Measurements from ENCODE around the gene NINL. TPM values are rescaled to one million over a fixed set of nuclear protein-coding genes. Genes with fewer than 3 reads are reported as not detected.

NINL gene
- polyA plus RNA-seq, 1 of the 3 experiments (the other 2 are of a cell fraction) = 22.5 TPM

GRCh38 chr20:25514195-25514594, 71.1 kb downstream of the NINL start (continued):
- no peak for TF ChIP-seq REST (IDR thresholded peaks at IDR 0.05; ENCODE audit: low read depth, low read length)
- no peak for TF ChIP-seq RFX5 (IDR thresholded peaks at IDR 0.05; ENCODE audit: low read length)
- TF ChIP-seq ZBTB33 (IDR thresholded peaks at IDR 0.05; ENCODE audit: borderline replicate concordance, low read depth) = no peak

GRCh38 chr20:25512709-25513108, 72.6 kb downstream of the NINL start:
- Histone ChIP-seq H4K20me1 (ENCODE audit: insufficient read depth) (no peaks in the 10 kb centered on the region), H2AFZ (ENCODE audit: low read depth) (no peak overlapping the region), H3K9me3 (peaks cover 5% of the 10 kb centered on the region; the same call in 1 of the 2 replicates), H3K4me2 (no peak overlapping the region), H3K4me1 (ENCODE audit: control insufficient read depth in 1 of 2, insufficient read depth in 2 of 2, low read depth in 1 of 2, low read length in 1 of 2) (peaks cover 0 to 10% of the 10 kb centered on the region in 2 experiments; a peak in 1 of 4 replicates), H3K4me3 (ENCODE audit: low read depth in 2 of 2, low read length in 1 of 2) (no peak overlapping the region), H3F3A (replicated peaks; ENCODE audit: insufficient read depth) (no peaks in the 10 kb centered on the region), H3K36me3 (replicated peaks in 1 of 2; ENCODE audit: control insufficient read depth in 1 of 2, insufficient read depth in 2 of 2, low read length in 1 of 2) (peaks cover 55 to 64% of the 10 kb centered on the region in 2 experiments), H3K27me3 (ENCODE audit: insufficient read depth) (no peaks in the 10 kb centered on the region), H3K9me2 (no peaks in the 10 kb centered on the region), H3K79me2 (ENCODE audit: insufficient read depth) (no peaks in the 10 kb centered on the region), H3K27ac (ENCODE audit: low read depth in 2 of 2, low read length in 1 of 2) (no peak overlapping the region), H3K9ac (no peak overlapping the region)
- ChIA-PET CTCF (no interaction called here), POLR2A (no interaction called here)
- no peak for TF ChIP-seq ELF1 (IDR thresholded peaks at IDR 0.05)
- no peak for TF ChIP-seq NFIC (IDR thresholded peaks at IDR 0.05; ENCODE audit: borderline replicate concordance)
- TF ChIP-seq GATA2 (CRISPR knock-in tag; IDR thresholded peaks at IDR 0.05) = no peak
- 96% methylated on average over 12 of the region's 12 CpGs for WGBS (ENCODE audit: low lambda C conversion rate)
- DNase-seq = no peak

GRCh38 chr20:25511183-25511582, 74.1 kb downstream of the NINL start:
- no peak for DNase-seq
- ChIA-PET CTCF (no interaction called here), POLR2A (no interaction called here)
- H3K4me2 ChIP-seq = no peak overlapping the region
- H3K4me1 ChIP-seq (ENCODE audit: control insufficient read depth in 1 of 2, insufficient read depth in 2 of 2, low read depth in 1 of 2, low read length in 1 of 2) = peaks cover 0 to 11% of the 10 kb centered on the region in 2 experiments; a peak in 1 of 4 replicates
- peaks cover 56 to 58% of the 10 kb centered on the region in 2 experiments for H3K36me3 ChIP-seq (replicated peaks in 1 of 2; ENCODE audit: control insufficient read depth in 1 of 2, insufficient read depth in 2 of 2, low read length in 1 of 2)
- peaks cover 5% of the 10 kb centered on the region; the same call in 1 of the 2 replicates for H3K9me3 ChIP-seq
- WGBS (ENCODE audit: low lambda C conversion rate) = 91% methylated on average over 10 of the region's 10 CpGs
- TF ChIP-seq FOXM1 (IDR thresholded peaks at IDR 0.05; ENCODE audit: low read depth) (no peak), ELF1 (IDR thresholded peaks at IDR 0.05) (no peak), SIN3A (IDR thresholded peaks at IDR 0.05; ENCODE audit: borderline replicate concordance, low read depth, low read length) (no peak), EZH2phosphoT487 (IDR thresholded peaks at IDR 0.05; ENCODE audit: borderline replicate concordance, low read depth) (no peak), USF1 (IDR thresholded peaks at IDR 0.05; ENCODE audit: borderline replicate concordance, low read depth) (no peak), IRF3 (IDR thresholded peaks at IDR 0.05; ENCODE audit: low read depth, low read length) (no peak), YY1 (IDR thresholded peaks at IDR 0.05; ENCODE audit: low read depth) (no peak), GATA2 (CRISPR knock-in tag; IDR thresholded peaks at IDR 0.05) (no peak)
- H3K9ac ChIP-seq = no peak overlapping the region
- no peak overlapping the region for H3K4me3 ChIP-seq (ENCODE audit: low read depth in 2 of 2, low read length in 1 of 2)
- H3K9me2 ChIP-seq = no peaks in the 10 kb centered on the region
- no peak overlapping the region for H3K27ac ChIP-seq (ENCODE audit: low read depth in 2 of 2, low read length in 1 of 2)
- no peaks in the 10 kb centered on the region for H4K20me1 ChIP-seq (ENCODE audit: insufficient read depth)
- H2AFZ ChIP-seq (ENCODE audit: low read depth) = no peak overlapping the region
- H3K79me2 ChIP-seq (ENCODE audit: insufficient read depth) = no peaks in the 10 kb centered on the region
- no peaks in the 10 kb centered on the region for H3F3A ChIP-seq (replicated peaks; ENCODE audit: insufficient read depth)
- no peaks in the 10 kb centered on the region for H3K27me3 ChIP-seq (ENCODE audit: insufficient read depth)

All from SK-N-SH (cell line).